HAP-1 (cell line): ENCODE data around the gene UQCC2.

ENCODE experiments used
- DNase-seq, 2 experiments: peaks; one replicate each; pipeline ENCODE4 v3.0.0-alpha.2; 2016 to 2020; ENCODE audit warnings: low spot score in 2 of 2
- H3K27me3 ChIP-seq: fragments of 250-450 bp; sonication (Bioruptor Pico); 2 replicates; pipeline ENCODE4 v1.5.1; 2020; ENCODE audit warnings: low read depth, mild to moderate bottlenecking, moderate library complexity
- H3K36me3 ChIP-seq: fragments of 250-450 bp; sonication (Bioruptor Pico); replicated peaks from 2 replicates; pipeline ENCODE4 v1.5.1; 2020; ENCODE audit warnings: mild to moderate bottlenecking
- H3K4me1 ChIP-seq: fragments of 250-450 bp; sonication (Bioruptor Pico); 2 replicates; pipeline ENCODE4 v1.5.1; 2020; ENCODE audit warnings: mild to moderate bottlenecking
- H3K4me3 ChIP-seq: fragments of 250-450 bp; sonication (Bioruptor Pico); 2 replicates; pipeline ENCODE4 v1.5.1; 2020; ENCODE audit warnings: mild to moderate bottlenecking, moderate library complexity
- H3K9me3 ChIP-seq: fragments of 250-450 bp; sonication (Bioruptor Pico); 2 replicates; pipeline ENCODE4 v1.5.1; 2020; ENCODE audit warnings: mild to moderate bottlenecking, moderate library complexity
- in situ Hi-C: fragments of 300-500 bp; cut with MboI; formaldehyde crosslinking; loops from 3 replicates; pipeline ENCODE4 v1.14.3; 2020; ENCODE audit warnings: low sequenced_read_pairs, inconsistent platforms, mixed read lengths

Gene UQCC2

DNA sequence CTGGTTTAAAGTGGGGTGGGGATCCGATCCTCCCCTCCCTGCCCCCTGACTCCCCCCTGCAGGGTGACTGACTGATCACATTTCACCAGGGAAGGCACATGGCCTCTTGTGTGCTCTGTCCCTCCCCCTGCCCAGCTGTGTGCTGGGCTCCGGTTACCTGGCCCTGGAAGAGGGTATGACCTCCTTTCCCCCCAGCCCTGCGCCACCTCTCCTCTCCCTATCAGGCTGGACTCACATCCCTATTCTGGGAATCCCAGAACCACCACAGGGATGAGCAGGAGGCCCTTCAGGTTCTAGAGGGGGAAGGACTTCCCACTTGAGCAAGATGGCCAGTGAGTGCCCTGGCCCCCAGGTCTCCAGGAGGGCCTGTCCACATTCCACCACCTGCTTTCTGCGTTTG, 37.3 kb upstream of the UQCC2 start:
- no peaks in the 10 kb centered on the region for H3K4me1 ChIP-seq
- H3K27me3 ChIP-seq: no peaks in the 10 kb centered on the region
- DNase-seq: no peak
- H3K4me3 ChIP-seq: no peak overlapping the region
- no peaks in the 10 kb centered on the region for H3K36me3 ChIP-seq
- in situ Hi-C loops: no loop called here
- no peaks in the 10 kb centered on the region for H3K9me3 ChIP-seq

DNA sequence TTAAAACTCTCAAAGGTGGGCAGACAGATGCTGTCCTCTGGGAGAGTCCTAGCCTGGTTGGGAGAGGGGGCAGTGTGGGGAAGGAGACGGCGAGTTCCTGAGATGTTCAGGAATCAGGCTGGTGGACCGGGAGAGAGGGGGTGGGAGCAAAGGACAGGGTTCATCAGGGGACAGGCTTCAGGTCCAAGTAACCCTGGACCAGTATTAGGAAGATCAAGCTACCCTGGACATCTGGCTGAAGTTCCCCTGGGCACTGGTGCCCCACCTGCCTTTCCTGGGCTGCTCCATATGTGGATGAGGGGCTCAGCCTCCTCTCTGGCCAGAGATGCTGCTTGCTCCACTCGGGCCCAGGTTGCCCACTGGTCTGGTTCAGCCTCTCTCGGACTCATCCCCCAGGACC, 36.3 kb upstream of the UQCC2 start:
- Histone ChIP-seq H3K27me3 (no peaks in the 10 kb centered on the region; the same call in 1 of the 2 replicates), H3K9me3 (no peaks in the 10 kb centered on the region), H3K4me3 (no peak overlapping the region), H3K36me3 (no peaks in the 10 kb centered on the region), H3K4me1 (no peaks in the 10 kb centered on the region)
- no peak for DNase-seq
- in situ Hi-C loops: no loop called here

DNA sequence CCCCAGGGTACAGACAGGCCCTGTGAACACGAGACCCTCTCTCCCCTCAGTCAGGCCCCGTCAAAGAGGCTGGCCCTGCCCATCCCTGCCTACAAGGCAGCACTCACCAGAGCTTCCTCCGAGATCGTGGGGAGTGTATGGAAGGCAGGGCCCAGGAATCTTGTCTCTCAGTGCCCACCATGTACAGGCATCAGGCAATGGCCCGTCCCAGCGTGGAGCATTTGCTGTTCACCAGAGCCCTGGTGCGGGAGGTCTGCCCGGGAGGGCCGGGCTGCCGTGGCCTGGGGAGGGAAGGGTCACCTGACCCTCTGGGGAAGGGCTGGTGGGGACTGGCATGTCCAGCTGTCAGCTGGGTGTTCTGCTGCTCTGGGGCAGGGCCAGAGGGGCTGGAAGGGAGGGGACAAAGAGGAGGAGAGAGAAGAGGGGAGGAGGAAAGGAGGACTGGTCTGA, 35.2 kb upstream of the UQCC2 start, which contains the start of gene IP6K3:
TSS of gene IP6K3 (minus strand) at position 255 of the 450 bp plus-strand sequence. CDS start 11,429 bp downstream, outside the sequence.
- Histone ChIP-seq H3K27me3 (no peaks in the 10 kb centered on the region; the same call in 1 of the 2 replicates), H3K36me3 (no peaks in the 10 kb centered on the region), H3K9me3 (no peaks in the 10 kb centered on the region), H3K4me3 (no peak within 1 kb of the TSS), H3K4me1 (no peaks in the 10 kb centered on the region)
- in situ Hi-C loops: no loop called here
- DNase-seq: no peak

DNA sequence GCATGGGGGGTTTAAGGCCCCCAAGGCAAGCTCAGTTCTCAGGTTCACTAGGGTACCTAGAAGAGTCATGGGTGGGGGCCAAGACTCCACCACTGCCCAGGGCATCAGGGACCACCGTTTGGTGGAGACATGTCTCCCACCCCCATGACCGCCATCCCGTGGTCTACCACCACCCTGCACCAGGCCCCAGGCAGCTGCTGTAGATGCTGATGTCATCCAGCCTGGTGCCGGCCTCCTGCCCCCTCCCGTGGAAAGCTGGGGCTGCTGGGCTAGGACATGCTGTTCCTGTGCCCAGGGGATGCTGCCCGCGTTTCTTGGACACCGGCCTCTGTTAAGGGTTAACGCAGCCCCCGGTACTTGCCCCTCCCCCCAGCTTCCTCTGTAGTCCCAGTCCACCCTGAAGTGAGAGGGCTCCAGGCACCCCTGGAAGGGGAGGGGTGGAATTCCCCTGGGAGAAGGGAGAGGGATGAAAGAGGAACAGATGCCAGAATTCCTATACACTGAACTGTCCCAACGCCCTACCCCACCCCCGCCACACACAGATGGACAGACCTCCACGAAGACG, 34.6 kb upstream of the UQCC2 start:
- no peak for DNase-seq
- in situ Hi-C loops: no loop called here
- H3K4me3 ChIP-seq: no peak overlapping the region
- H3K36me3 ChIP-seq: no peaks in the 10 kb centered on the region
- no peaks in the 10 kb centered on the region for H3K4me1 ChIP-seq
- no peaks in the 10 kb centered on the region for H3K9me3 ChIP-seq
- H3K27me3 ChIP-seq: no peaks in the 10 kb centered on the region; the same call in 1 of the 2 replicates

DNA sequence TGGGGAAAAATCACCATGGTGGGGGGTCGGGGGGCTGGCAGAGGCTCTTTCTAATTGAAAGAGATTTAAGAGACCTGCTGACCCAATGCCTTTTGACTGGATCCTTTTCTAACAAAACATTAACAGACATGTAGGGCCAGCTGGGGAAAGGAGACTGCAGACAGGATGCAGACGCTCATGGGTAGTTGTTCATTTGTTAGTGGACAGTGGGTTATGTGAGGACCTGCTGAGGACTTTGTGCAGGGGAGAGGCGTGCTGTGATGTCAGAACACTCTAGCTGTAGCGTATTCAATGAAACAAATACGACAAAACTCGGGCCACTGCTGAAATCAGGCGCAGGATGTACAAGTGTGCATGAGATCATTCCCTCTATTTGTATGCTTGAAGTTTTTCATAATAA, 34.0 kb upstream of the UQCC2 start:
- H3K4me1 ChIP-seq: no peaks in the 10 kb centered on the region
- no peak overlapping the region for H3K4me3 ChIP-seq
- no peaks in the 10 kb centered on the region for H3K9me3 ChIP-seq
- DNase-seq: no peak
- H3K27me3 ChIP-seq: no peaks in the 10 kb centered on the region; the same call in 1 of the 2 replicates
- in situ Hi-C loops: no loop called here
- no peaks in the 10 kb centered on the region for H3K36me3 ChIP-seq

DNA sequence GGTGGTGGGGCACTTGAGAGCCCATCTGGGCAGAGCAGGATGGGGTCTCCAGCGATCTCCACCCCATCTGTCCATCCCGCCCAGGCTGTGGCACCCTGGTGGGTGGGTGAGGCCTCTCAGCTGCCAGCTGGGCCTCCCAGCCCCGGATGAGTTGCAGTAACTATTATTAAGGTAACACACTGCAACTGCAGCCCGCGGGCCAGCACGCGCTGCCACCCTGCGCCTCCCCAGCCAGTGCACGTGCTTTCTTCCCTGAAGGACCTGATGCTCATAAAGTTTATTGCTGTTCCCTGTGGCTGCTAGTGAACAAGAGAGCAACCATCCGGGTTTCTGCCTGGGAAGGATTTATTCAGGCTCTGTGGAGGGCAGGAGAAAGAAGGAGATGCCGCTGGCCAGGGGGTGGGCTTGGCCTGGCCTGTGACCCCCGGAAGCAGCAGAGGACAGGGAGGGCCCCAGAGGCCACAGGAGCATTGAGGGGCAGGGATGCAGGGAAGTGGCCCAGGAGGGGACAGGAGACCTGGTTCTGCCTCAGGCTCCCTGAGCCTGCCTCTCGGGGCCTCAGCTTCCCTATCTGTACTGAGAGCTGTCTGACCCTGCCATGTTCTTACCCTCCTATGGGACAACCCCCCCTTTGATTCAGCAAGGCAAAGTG, 33.5 kb upstream of the UQCC2 start:
- H3K9me3 ChIP-seq: no peaks in the 10 kb centered on the region
- no peak for DNase-seq

DNA sequence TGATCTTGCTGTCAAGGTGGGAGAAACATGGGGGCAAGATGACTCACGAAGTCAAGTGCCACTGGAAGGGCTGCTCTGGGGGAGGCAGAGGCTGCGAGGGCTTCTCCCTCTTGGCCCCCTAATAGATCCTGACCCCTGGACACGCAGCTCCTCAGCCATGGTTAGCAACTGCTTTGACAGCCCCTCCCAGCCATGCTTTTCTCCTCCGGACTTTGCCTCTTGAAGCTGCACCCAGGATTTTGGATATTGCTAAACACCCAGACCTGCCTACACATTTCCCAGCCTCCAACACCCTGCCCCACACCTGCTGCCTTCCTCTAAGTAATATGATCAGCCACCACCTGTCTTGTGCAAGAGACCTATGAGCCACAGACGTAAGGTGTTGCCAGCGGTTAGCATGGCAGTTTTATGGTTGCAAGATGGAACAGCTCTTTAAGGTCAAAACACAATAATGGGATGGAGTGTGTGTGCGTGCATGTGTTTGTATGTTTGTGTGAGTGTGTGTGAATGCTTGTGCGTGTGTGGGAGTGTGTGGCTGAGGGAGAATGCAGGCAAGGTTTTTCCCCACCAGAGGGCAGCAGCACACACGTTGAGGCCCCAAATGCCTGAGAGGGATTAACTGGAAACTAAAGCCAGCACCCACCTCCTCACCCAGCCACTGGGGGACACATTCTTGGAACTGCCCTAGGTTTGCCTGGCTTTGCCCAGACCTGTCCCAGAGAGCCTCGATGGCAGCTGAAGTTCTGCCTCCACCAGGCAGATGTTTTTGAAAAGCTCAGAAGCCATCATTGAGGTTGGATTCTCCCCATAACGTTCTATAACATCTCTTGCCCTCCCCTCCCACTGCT, 32.7 kb upstream of the UQCC2 start:
- no peaks in the 10 kb centered on the region for H3K36me3 ChIP-seq
- H3K4me1 ChIP-seq: no peaks in the 10 kb centered on the region
- no peak overlapping the region for H3K4me3 ChIP-seq
- in situ Hi-C loops: no loop called here
- no peaks in the 10 kb centered on the region; the same call in 1 of the 2 replicates for H3K27me3 ChIP-seq
- H3K9me3 ChIP-seq: no peaks in the 10 kb centered on the region
- peak; percentile 82 to 89 for DNase-seq

More for the DNA sequence above, 33.5 kb upstream of the UQCC2 start:
- Histone ChIP-seq H3K27me3 (no peaks in the 10 kb centered on the region; the same call in 1 of the 2 replicates), H3K4me1 (no peaks in the 10 kb centered on the region), H3K4me3 (no peak overlapping the region), H3K36me3 (no peaks in the 10 kb centered on the region)
- in situ Hi-C loops: no loop called here

DNA sequence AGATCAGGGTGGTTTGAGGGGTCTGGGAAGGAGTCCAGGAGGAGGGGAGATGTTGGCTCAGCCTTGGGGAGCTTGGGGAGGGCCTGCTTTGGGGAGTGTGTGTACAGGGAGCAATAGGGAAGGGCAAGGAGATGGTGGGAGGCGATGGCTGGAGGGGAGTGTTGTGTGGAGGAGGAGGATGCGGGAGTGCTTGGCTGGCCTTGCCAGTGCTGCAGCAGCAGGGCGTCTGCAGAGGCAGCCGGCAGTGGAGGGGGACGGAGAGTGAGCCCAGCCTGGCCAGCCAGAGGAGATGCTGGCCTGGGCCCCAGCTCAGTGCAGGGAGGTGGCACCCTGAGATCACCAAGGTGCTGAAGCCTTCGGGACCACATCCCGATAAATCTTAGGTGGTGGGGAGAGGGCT, 31.3 kb upstream of the UQCC2 start:
- Histone ChIP-seq H3K27me3 (no peaks in the 10 kb centered on the region; the same call in 1 of the 2 replicates), H3K36me3 (no peaks in the 10 kb centered on the region), H3K4me3 (no peak overlapping the region), H3K9me3 (no peaks in the 10 kb centered on the region), H3K4me1 (no peaks in the 10 kb centered on the region)
- in situ Hi-C loops: no loop called here
- DNase-seq: no peak

DNA sequence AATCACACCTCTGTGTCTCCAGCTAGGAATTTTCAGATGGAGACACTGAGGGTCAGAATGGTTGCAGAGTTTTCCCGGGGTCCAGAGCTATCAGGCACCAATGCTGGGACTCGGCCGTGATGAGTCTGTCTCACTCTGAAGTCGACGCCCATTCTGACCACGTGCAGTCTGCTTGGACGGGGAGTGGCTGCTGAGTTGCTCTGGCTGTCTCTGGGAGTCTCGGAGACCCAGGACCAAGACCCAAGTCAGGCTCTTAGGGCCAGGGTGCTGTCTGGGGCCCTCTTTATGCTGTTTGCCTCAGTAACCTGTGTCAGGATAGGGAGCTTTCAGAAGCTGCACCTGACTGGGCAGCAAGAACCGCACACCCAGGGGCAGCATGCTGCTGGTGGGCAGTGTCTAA, 30.6 kb upstream of the UQCC2 start:
- no peaks in the 10 kb centered on the region for H3K36me3 ChIP-seq
- H3K27me3 ChIP-seq: no peaks in the 10 kb centered on the region; the same call in 1 of the 2 replicates
- no peak overlapping the region for H3K4me3 ChIP-seq
- H3K4me1 ChIP-seq: no peaks in the 10 kb centered on the region
- H3K9me3 ChIP-seq: no peaks in the 10 kb centered on the region
- in situ Hi-C loops: no loop called here
- DNase-seq: no peak

DNA sequence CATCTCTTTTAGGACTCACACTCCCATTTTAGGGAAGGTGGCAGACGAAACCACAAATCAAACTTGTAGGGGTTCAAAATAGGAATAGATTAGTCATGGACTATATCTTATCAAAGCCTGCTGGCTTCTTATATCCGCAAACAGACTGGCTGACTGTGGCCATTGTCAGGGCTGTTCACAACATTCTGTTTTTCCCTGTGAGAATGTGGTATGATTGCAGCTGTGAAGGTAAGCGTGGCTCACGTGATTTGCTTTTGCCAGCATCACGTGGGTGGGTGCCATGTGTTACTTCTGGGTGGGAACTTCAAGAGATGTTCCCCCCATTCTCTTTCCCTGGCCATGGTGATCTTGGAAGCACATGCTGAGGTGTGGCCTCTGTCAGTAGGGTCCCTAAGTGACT, 29.3 kb upstream of the UQCC2 start:
- H3K27me3 ChIP-seq: no peaks in the 10 kb centered on the region; the same call in 1 of the 2 replicates
- in situ Hi-C loops: no loop called here
- DNase-seq: no peak
- no peaks in the 10 kb centered on the region for H3K9me3 ChIP-seq
- no peaks in the 10 kb centered on the region for H3K4me1 ChIP-seq
- H3K36me3 ChIP-seq: no peaks in the 10 kb centered on the region
- no peak overlapping the region for H3K4me3 ChIP-seq

DNA sequence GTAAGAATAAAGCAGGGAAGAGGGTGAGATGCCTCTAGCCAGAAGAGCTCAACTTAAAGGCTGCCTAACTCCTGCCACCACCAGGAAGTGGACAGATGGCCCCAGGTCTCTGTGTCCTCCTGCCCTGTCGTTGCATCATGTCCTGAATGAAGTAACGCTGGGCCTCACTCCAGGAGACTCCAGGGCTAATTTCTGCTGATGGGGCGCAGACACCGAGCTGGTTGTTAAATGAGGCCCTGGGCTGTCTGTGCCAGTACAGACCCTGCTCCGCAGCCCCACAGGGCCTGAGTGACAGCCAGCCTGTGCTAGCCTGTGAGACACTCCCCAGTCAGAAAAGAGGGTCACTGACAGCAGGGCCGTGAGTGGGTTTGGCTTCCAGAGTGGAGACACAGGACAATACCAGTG, 28.7 kb upstream of the UQCC2 start:
- Histone ChIP-seq H3K4me1 (no peaks in the 10 kb centered on the region), H3K9me3 (no peaks in the 10 kb centered on the region), H3K36me3 (no peaks in the 10 kb centered on the region), H3K27me3 (no peaks in the 10 kb centered on the region; the same call in 1 of the 2 replicates), H3K4me3 (no peak overlapping the region)
- DNase-seq: no peak
- in situ Hi-C loops: no loop called here

DNA sequence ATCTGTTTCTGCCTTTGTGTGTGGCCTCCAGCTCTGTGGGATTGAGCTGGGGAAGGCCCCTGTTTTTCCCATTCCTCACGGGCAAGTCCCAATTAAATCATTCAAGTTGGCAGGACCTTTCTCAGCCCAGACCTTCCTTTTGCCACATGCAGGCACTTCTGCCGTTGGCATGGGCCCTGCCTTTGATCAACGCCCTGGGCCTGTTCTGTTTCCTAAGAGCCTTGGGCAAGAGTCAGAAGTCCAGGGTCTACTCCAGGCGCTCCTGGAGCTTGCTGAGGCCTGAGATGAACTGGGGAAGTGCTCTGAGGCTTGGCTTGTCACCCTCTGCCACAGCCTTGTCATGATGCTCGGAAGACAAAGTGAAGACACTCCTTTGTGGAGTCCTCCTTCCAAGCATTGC, 28.1 kb upstream of the UQCC2 start:
- no peaks in the 10 kb centered on the region for H3K9me3 ChIP-seq
- H3K36me3 ChIP-seq: no peaks in the 10 kb centered on the region
- in situ Hi-C loops: no loop called here
- no peak for DNase-seq
- no peak overlapping the region for H3K4me3 ChIP-seq
- no peaks in the 10 kb centered on the region; the same call in 1 of the 2 replicates for H3K27me3 ChIP-seq
- H3K4me1 ChIP-seq: no peaks in the 10 kb centered on the region

DNA sequence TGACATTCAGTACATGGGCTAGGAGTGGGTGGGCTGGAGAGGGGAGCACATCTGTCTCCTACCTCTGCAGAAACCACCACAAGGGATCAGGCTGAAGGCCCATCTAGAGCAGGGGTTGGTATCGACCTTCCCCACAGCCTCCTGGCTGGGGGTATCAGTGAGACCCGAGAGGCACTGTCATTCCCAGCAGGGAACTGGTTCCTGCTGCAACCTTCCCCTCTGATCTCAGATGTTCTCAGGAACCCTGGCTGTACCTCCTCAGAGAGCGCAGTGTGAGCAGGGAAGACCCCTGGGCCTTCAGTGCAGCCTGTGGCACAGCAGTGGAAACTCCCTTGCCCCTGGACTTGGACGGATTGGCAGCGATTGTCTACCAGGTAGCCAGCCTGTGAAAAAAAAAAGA, 27.4 kb upstream of the UQCC2 start:
- H3K9me3 ChIP-seq: no peaks in the 10 kb centered on the region
- no peaks in the 10 kb centered on the region; the same call in 1 of the 2 replicates for H3K27me3 ChIP-seq
- no peaks in the 10 kb centered on the region for H3K36me3 ChIP-seq
- no peak overlapping the region for H3K4me3 ChIP-seq
- in situ Hi-C loops: no loop called here
- DNase-seq: no peak
- no peaks in the 10 kb centered on the region for H3K4me1 ChIP-seq

DNA sequence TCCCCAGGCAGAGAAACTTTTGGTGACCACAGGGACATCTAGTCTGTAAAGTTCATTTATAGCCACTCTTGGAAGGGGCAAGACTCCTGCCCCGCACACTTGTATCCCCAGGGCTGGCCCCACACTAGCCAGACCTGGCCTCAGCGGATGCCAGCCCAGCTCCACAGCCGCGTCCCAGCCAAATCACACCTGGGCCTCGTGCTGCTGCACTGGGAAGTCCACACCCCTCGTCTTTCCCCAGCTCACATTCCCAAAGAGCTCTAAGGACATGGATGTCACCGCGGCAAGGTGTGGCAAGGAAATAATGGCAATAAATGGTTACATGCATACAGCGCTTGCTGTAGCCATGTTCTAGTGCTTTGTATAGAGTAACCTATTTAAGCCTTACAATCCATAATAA, 26.7 kb upstream of the UQCC2 start:
- H3K4me1 ChIP-seq: no peaks in the 10 kb centered on the region
- H3K27me3 ChIP-seq: no peaks in the 10 kb centered on the region; the same call in 1 of the 2 replicates
- no peaks in the 10 kb centered on the region for H3K36me3 ChIP-seq
- no peak overlapping the region for H3K4me3 ChIP-seq
- no peaks in the 10 kb centered on the region for H3K9me3 ChIP-seq
- in situ Hi-C loops: no loop called here
- no peak for DNase-seq
